Measurements from ENCODE around the gene AKT1S1.

The AKT1S1 gene

GRCh38 chr19:49836176-49837008 lies 40.8 kb downstream of the AKT1S1 start:
- Mint-ChIP-seq H3K9me3 (no peaks in the 10 kb centered on the region), H3K27ac (no peak overlapping the region)

GRCh38 chr19:49835562-49835961 lies 41.6 kb downstream of the AKT1S1 start:
- Mint-ChIP-seq H3K4me1 (no peaks in the 10 kb centered on the region), H3K27ac (no peak overlapping the region), H3K9me3 (no peaks in the 10 kb centered on the region), H3K27me3 (ENCODE audit: low read depth) (no peaks in the 10 kb centered on the region), H3K4me3 (no peak overlapping the region), H3K36me3 (ENCODE audit: low read depth) (peaks cover 68% of the 10 kb centered on the region)
- no peak for TF ChIP-seq CTCF (IDR thresholded peaks at IDR 0.05; ENCODE audit: unreplicated experiment in 3 of 3)

More at GRCh38 chr19:49836176-49837008, 40.8 kb downstream of the AKT1S1 start:
- Mint-ChIP-seq H3K4me3 (no peak overlapping the region), H3K36me3 (ENCODE audit: low read depth) (peaks cover 71% of the 10 kb centered on the region), H3K4me1 (no peaks in the 10 kb centered on the region), H3K27me3 (ENCODE audit: low read depth) (no peaks in the 10 kb centered on the region)
- TF ChIP-seq CTCF (IDR thresholded peaks at IDR 0.05; ENCODE audit: unreplicated experiment in 3 of 3), result no peak

- TF ChIP-seq CTCF (IDR thresholded peaks at IDR 0.05; ENCODE audit: unreplicated experiment in 3 of 3), result no peak
- no peak overlapping the region for H3K4me3 Mint-ChIP-seq
- no peaks in the 10 kb centered on the region for H3K27me3 Mint-ChIP-seq (ENCODE audit: low read depth)
- peaks cover 48% of the 10 kb centered on the region for H3K36me3 Mint-ChIP-seq (ENCODE audit: low read depth)
- no peaks in the 10 kb centered on the region for H3K4me1 Mint-ChIP-seq
- no peak overlapping the region for H3K27ac Mint-ChIP-seq
- H3K9me3 Mint-ChIP-seq, result no peaks in the 10 kb centered on the region
These were observed 43.6 kb downstream of the AKT1S1 start for GRCh38 chr19:49833599-49833998.

- Mint-ChIP-seq H3K4me3 (no peak overlapping the region), H3K27me3 (ENCODE audit: low read depth) (no peaks in the 10 kb centered on the region), H3K9me3 (no peaks in the 10 kb centered on the region)
These were observed 44.6 kb downstream of the AKT1S1 start for GRCh38 chr19:49832556-49832955.

GRCh38 chr19:49831592-49831991 lies 45.6 kb downstream of the AKT1S1 start:
- H3K4me1 Mint-ChIP-seq, result peaks cover 1% of the 10 kb centered on the region
- TF ChIP-seq CTCF (IDR thresholded peaks at IDR 0.05; ENCODE audit: unreplicated experiment in 3 of 3), result no peak
- H3K9me3 Mint-ChIP-seq, result no peaks in the 10 kb centered on the region
- peaks cover 38% of the 10 kb centered on the region for H3K36me3 Mint-ChIP-seq (ENCODE audit: low read depth)
- no peaks in the 10 kb centered on the region for H3K27me3 Mint-ChIP-seq (ENCODE audit: low read depth)
- H3K27ac Mint-ChIP-seq, result no peak overlapping the region
- H3K4me3 Mint-ChIP-seq, result no peak overlapping the region

More at GRCh38 chr19:49832556-49832955, 44.6 kb downstream of the AKT1S1 start:
- no peaks in the 10 kb centered on the region for H3K4me1 Mint-ChIP-seq
- TF ChIP-seq CTCF (IDR thresholded peaks at IDR 0.05; ENCODE audit: unreplicated experiment in 3 of 3), result no peak
- H3K27ac Mint-ChIP-seq, result no peak overlapping the region
- H3K36me3 Mint-ChIP-seq (ENCODE audit: low read depth), result peaks cover 38% of the 10 kb centered on the region

GRCh38 chr19:49830766-49831165 lies 46.4 kb downstream of the AKT1S1 start:
- Mint-ChIP-seq H3K27ac (no peak overlapping the region), H3K4me3 (no peak overlapping the region), H3K9me3 (no peaks in the 10 kb centered on the region), H3K36me3 (ENCODE audit: low read depth) (peaks cover 41% of the 10 kb centered on the region), H3K4me1 (peaks cover 6% of the 10 kb centered on the region), H3K27me3 (ENCODE audit: low read depth) (no peaks in the 10 kb centered on the region)
- no peak for TF ChIP-seq CTCF (IDR thresholded peaks at IDR 0.05; ENCODE audit: unreplicated experiment in 3 of 3)

Measured in nephron (organoid).